SH-SY5Y (cell line): ENCODE data around the gene CCSER1.

Source experiments
- GATA2 ChIP-seq: IDR thresholded peaks from 2 replicates; pipeline ENCODE4 v1.6.1; 2011; ENCODE audit warnings: mild to moderate bottlenecking, low read depth, low read length
- GATA3 ChIP-seq: IDR thresholded peaks from 2 replicates; pipeline ENCODE4 v1.6.1; 2011; ENCODE audit warnings: low read depth, mild to moderate bottlenecking, low read length, moderate library complexity

DNA sequence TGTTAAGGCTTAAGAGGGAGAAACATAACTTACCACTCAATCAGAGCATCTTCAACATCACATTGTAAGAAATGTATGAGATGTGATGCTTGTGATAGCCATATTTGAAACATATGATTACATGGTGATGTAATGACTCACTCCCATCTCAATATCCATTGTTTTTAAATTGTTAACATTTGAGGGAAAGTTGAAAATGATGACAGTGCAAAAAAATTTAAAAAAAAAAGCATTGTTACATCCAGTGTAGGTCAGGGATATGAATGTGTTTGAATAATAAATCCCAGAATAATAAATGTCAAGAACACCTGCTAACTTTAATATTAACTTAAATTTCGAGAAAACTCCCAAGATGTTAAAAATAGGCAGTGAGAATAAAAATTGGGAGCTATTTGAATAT lies 6.4 kb upstream of the CCSER1 start:
- TF ChIP-seq GATA2 (no peak), GATA3 (no peak)
